IMR-90 (cell line): ENCODE results near the gene TRIM17. TPM values are rescaled to one million over a fixed set of nuclear protein-coding genes. Genes with fewer than 3 reads are reported as not detected.

Experiments used
- ATAC-seq: fragments of 200-7000 bp; cut with Tn5 transposase; 2 replicates; pipeline ENCODE4 v1.9.1; 2020; ENCODE audit warnings: low read depth, mild to moderate bottlenecking, moderate library complexity
- BruUV-seq: library from RNA; stranded (reverse); fragments of 400-500 nt; replicated peaks from 2 replicates; lab custom pipeline; 2021; lab: Mats Ljungman, UMichigan
- CTCF ChIA-PET: fragments of 300-600 bp; formaldehyde crosslinking; extraction: SDS; loops from one replicate; lab custom pipeline; 2021; ENCODE audit warnings: antibody characterized with exemption; lab: Yijun Ruan, JAX
- POLR2A ChIA-PET: fragments of 300-600 bp; sonication (Branson Sonifier 250); formaldehyde crosslinking; loops from one replicate; lab custom pipeline; 2022; ENCODE audit warnings: antibody characterized with exemption; ENCODE audit not compliant: unreplicated experiment; lab: Charles Lee
- DNase-seq: peaks from one replicate; pipeline ENCODE4 v3.0.0; 2013
- H2AFZ ChIP-seq: replicated peaks from 2 replicates; pipeline ENCODE3; 2013; ENCODE audit warnings: low read length, mild to moderate bottlenecking; ENCODE audit not compliant: poor library complexity
- H2AK5ac ChIP-seq: 2 replicates; pipeline ENCODE4 v1.6.1; 2013; ENCODE audit warnings: low read depth, low read length, inconsistent platforms
- H2AK9ac ChIP-seq: replicated peaks from 2 replicates; pipeline ENCODE3; 2013; ENCODE audit warnings: mild to moderate bottlenecking, low read depth, low read length, moderate library complexity; ENCODE audit not compliant: poor library complexity
- H2BK120ac ChIP-seq: 2 replicates; pipeline ENCODE4 v1.6.1; 2013; ENCODE audit warnings: low read depth, low read length, inconsistent platforms
- H2BK15ac ChIP-seq: 3 replicates; pipeline ENCODE4 v1.6.1; 2013; ENCODE audit warnings: low read depth, low read length, inconsistent platforms
- H2BK20ac ChIP-seq: 2 replicates; pipeline ENCODE4 v1.6.1; 2013; ENCODE audit warnings: low read depth, mild to moderate bottlenecking, inconsistent platforms, low read length, moderate library complexity
- H2BK5ac ChIP-seq: 2 replicates; pipeline ENCODE4 v1.6.1; 2013; ENCODE audit warnings: mild to moderate bottlenecking, low read depth, low read length, inconsistent platforms; ENCODE audit not compliant: poor library complexity, severe bottlenecking
- H3K14ac ChIP-seq: replicated peaks from 2 replicates; pipeline ENCODE4 v1.6.1; 2013; ENCODE audit warnings: low read depth, low read length, inconsistent platforms
- H3K18ac ChIP-seq: 2 replicates; pipeline ENCODE4 v1.6.1; 2013; ENCODE audit warnings: low read depth, low read length, control low read depth
- H3K23ac ChIP-seq: 2 replicates; pipeline ENCODE4 v1.6.1; 2013; ENCODE audit warnings: low read depth, low read length, inconsistent platforms
- H3K27ac ChIP-seq: 2 replicates; pipeline ENCODE4 v1.5.1; 2013; ENCODE audit warnings: mild to moderate bottlenecking, control low read depth, low read length; ENCODE audit not compliant: insufficient read depth
- H3K27me3 ChIP-seq: 2 replicates; pipeline ENCODE4 v1.6.1; 2013; ENCODE audit warnings: low read length; ENCODE audit not compliant: control insufficient read depth, insufficient read depth
- H3K36me3 ChIP-seq: 2 replicates; pipeline ENCODE4 v1.6.1; 2013; ENCODE audit warnings: low read length, mixed read lengths; ENCODE audit not compliant: control insufficient read depth, insufficient read depth
- H3K4ac ChIP-seq: 2 replicates; pipeline ENCODE4 v1.6.1; 2013; ENCODE audit warnings: low read depth, low read length, inconsistent platforms
- H3K4me1 ChIP-seq: 2 replicates; pipeline ENCODE4 v1.6.1; 2013; ENCODE audit warnings: low read length, mixed read lengths; ENCODE audit not compliant: control insufficient read depth, insufficient read depth
- H3K4me2 ChIP-seq: 2 replicates; pipeline ENCODE4 v1.6.1; 2013; ENCODE audit warnings: low read depth, mild to moderate bottlenecking, control low read depth, low read length, moderate library complexity
- H3K4me3 ChIP-seq: 2 replicates; pipeline ENCODE4 v1.5.1; 2013; ENCODE audit warnings: low read depth, mild to moderate bottlenecking, control low read depth, low read length, moderate library complexity; ENCODE audit not compliant: insufficient read depth
- H3K56ac ChIP-seq: 2 replicates; pipeline ENCODE4 v1.6.1; 2013; ENCODE audit warnings: low read length, inconsistent platforms; ENCODE audit not compliant: insufficient read depth; ENCODE audit errors: extremely low read depth
- H3K79me1 ChIP-seq, 2 experiments: 2 replicates each; pipeline ENCODE4 v1.6.1; 2013; ENCODE audit warnings: low read length in 2 of 2, inconsistent platforms in 1 of 2, low read depth in 1 of 2
- H3K9ac ChIP-seq: 2 replicates; pipeline ENCODE4 v1.6.1; 2013; ENCODE audit warnings: low read depth, low read length, control low read depth
- H3K9me1 ChIP-seq: 2 replicates; pipeline ENCODE4 v1.6.1; 2013; ENCODE audit warnings: low read length, inconsistent platforms; ENCODE audit not compliant: insufficient read depth
- H3K9me3 ChIP-seq: 2 replicates; pipeline ENCODE4 v1.6.1; 2013; ENCODE audit warnings: low read length; ENCODE audit not compliant: control insufficient read depth, insufficient read depth
- H4K20me1 ChIP-seq: 2 replicates; pipeline ENCODE4 v1.6.1; 2013; ENCODE audit warnings: low read length, inconsistent platforms; ENCODE audit not compliant: insufficient read depth
- H4K5ac ChIP-seq: 2 replicates; pipeline ENCODE4 v1.6.1; 2013; ENCODE audit warnings: mild to moderate bottlenecking, low read depth, low read length, control low read depth
- H4K8ac ChIP-seq, 2 experiments: 2 replicates each; pipeline ENCODE4 v1.6.1; 2013; ENCODE audit warnings: low read depth in 2 of 2, low read length in 2 of 2, control low read depth in 1 of 2, inconsistent platforms in 1 of 2
- H4K91ac ChIP-seq: 2 replicates; pipeline ENCODE4 v1.6.1; 2013; ENCODE audit warnings: low read depth, low read length, inconsistent platforms; ENCODE audit not compliant: insufficient read depth
- CTCF ChIP-seq: conservative IDR thresholded peaks from 2 replicates; pipeline ENCODE4 v1.5.1; 2012; ENCODE audit warnings: mild to moderate bottlenecking, low read depth, low read length, improper control_type of control experiment
- RAD21 ChIP-seq: IDR thresholded peaks from 2 replicates; pipeline ENCODE4 v1.6.1; 2012; ENCODE audit warnings: low read length, improper control_type of control experiment
- RFX5 ChIP-seq: IDR thresholded peaks from 2 replicates; pipeline ENCODE4 v1.8.0; 2012; ENCODE audit warnings: low read depth, mild to moderate bottlenecking, low read length, moderate library complexity
- USF2 ChIP-seq: fragments of 150-350 bp; IDR thresholded peaks from 2 replicates; pipeline ENCODE4 v1.6.1; 2017; ENCODE audit warnings: mild to moderate bottlenecking, antibody characterized with exemption, low read length, low read depth
- dilution Hi-C: fragments of 300-500 bp; cut with HindIII; formaldehyde crosslinking; loops from one replicate; pipeline ENCODE4 v1.14.3; 2018; ENCODE audit warnings: low sequenced_read_pairs; ENCODE audit not compliant: unreplicated experiment
- in situ Hi-C: fragments of 300-500 bp; cut with MboI; formaldehyde crosslinking; loops from 3 replicates; pipeline ENCODE4 v1.14.3; 2019; ENCODE audit warnings: low sequenced_read_pairs, inconsistent platforms, mixed read lengths
- intact Hi-C: fragments of 100-400 bp; cut with micrococcal nuclease; formaldehyde crosslinking; loops from 2 replicates; pipeline ENCODE4 v1.10.0; 2022
- polyA plus RNA-seq, 3 experiments: library from polyadenylated mRNA; depleted of rRNA; stranded (reverse); fragments of >200 nt; gene quantifications; 2 replicates each; pipeline ENCODE4 v1.2.3, GENCODE V29; 2012; ENCODE audit warnings: low replicate concordance in 1 of 3
- total RNA-seq: library from RNA; depleted of rRNA; stranded (reverse); fragments of >200 nt; gene quantifications from 2 replicates; pipeline ENCODE4 v1.2.3, GENCODE V29; 2012

TRIM17 gene
- total and polyA plus RNA-seq, 2 of the 4 experiments (the other 2 are of a cell fraction) = 0.39 TPM; not detected in 1

GRCh38 chr1:228443395-228443794, 26.7 kb upstream of the TRIM17 start:
- Histone ChIP-seq H3K9me1 (no peaks in the 10 kb centered on the region; the same call in 1 of the 2 replicates), H3K4me1 (no peaks in the 10 kb centered on the region), H4K91ac (no peak overlapping the region), H2BK5ac (no peak overlapping the region), H4K8ac (no peak overlapping the region), H3K9me3 (no peaks in the 10 kb centered on the region; the same call in 1 of the 2 replicates), H3K56ac (no peak overlapping the region), H3K18ac (no peak overlapping the region), H2AK5ac (no peak overlapping the region), H3K4me2 (no peak overlapping the region), H2AK9ac (no peak overlapping the region), H3K4ac (no peak overlapping the region), H3K4me3 (no peak overlapping the region), H3K36me3 (no peaks in the 10 kb centered on the region), H4K20me1 (no peaks in the 10 kb centered on the region), H3K27me3 (peaks cover 60% of the 10 kb centered on the region), H2BK120ac (no peak overlapping the region), H3K27ac (no peak overlapping the region), H2BK15ac (no peak overlapping the region), H3K9ac (no peak overlapping the region), H3K79me1 (no peaks in the 10 kb centered on the region), H4K5ac (no peak overlapping the region), H3K14ac (no peak overlapping the region), H2AFZ (no peak overlapping the region), H2BK20ac (no peak overlapping the region), H3K23ac (no peak overlapping the region)
- TF ChIP-seq RFX5 (no peak), CTCF (no peak), USF2 (no peak), RAD21 (no peak)
- DNase-seq = no peak
- BruUV-seq = no TSS peak
- ATAC-seq = no peak
- intact Hi-C loops (no loop called here), in situ Hi-C loops (no loop called here), dilution Hi-C loops (no loop called here)
- ChIA-PET POLR2A (no interaction called here), CTCF (no interaction called here)
